ENCODE data around the gene TEAD1.
"Not testable (repeated sequence)": the region's sequence is repeated elsewhere in the genome, so short reads cannot be mapped to it uniquely, and the experiment has no call there.

Gene TEAD1

GRCh38 chr11:12871241-12871640, 197.0 kb downstream of the TEAD1 start:
- FAIRE-seq: no peak
- no peak for DNase-seq (ENCODE audit: insufficient read length, low spot score)
- TF ChIP-seq, protein P1, sequence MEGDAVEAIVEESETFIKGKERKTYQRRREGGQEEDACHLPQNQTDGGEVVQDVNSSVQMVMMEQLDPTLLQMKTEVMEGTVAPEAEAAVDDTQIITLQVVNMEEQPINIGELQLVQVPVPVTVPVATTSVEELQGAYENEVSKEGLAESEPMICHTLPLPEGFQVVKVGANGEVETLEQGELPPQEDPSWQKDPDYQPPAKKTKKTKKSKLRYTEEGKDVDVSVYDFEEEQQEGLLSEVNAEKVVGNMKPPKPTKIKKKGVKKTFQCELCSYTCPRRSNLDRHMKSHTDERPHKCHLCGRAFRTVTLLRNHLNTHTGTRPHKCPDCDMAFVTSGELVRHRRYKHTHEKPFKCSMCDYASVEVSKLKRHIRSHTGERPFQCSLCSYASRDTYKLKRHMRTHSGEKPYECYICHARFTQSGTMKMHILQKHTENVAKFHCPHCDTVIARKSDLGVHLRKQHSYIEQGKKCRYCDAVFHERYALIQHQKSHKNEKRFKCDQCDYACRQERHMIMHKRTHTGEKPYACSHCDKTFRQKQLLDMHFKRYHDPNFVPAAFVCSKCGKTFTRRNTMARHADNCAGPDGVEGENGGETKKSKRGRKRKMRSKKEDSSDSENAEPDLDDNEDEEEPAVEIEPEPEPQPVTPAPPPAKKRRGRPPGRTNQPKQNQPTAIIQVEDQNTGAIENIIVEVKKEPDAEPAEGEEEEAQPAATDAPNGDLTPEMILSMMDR (IDR thresholded peaks at IDR 0.05; ENCODE audit: insufficient read depth, missing control alignments): no peak

GRCh38 chr11:12871788-12872321, 197.6 kb downstream of the TEAD1 start:
- FAIRE-seq (no peak), DNase-seq (ENCODE audit: insufficient read length, low spot score) (no peak)
- TF ChIP-seq, protein P1 (IDR thresholded peaks at IDR 0.05; ENCODE audit: insufficient read depth, missing control alignments): no peak

GRCh38 chr11:12876340-12876739, 202.1 kb downstream of the TEAD1 start:
- no peak for DNase-seq (ENCODE audit: insufficient read length, low spot score)

DNA sequence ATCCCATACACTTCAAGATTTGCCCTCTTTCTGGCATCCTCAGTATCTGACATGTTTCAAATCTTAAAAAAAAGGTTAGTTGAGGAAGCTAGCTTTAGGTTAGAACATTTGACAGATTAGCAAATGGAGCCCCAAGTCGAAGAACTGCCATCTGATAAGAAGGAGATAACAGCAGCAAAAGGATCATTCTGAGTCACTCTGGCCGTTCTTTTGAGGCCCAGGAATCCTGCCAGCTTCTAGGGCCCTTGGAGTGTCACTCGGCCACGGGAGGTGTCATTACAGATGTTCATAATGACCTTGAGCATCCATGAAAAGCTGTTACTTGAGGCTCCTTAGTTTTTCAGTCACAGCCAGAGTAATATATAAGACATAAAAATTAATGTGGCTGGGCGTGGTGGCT, 202.8 kb downstream of the TEAD1 start:
- TF ChIP-seq, protein P1 (IDR thresholded peaks at IDR 0.05; ENCODE audit: insufficient read depth, missing control alignments): no peak
- DNase-seq (ENCODE audit: insufficient read length, low spot score): no peak
- no peak for FAIRE-seq

More at GRCh38 chr11:12876340-12876739, 202.1 kb downstream of the TEAD1 start:
- TF ChIP-seq, protein P1 (IDR thresholded peaks at IDR 0.05; ENCODE audit: insufficient read depth, missing control alignments): no peak
- FAIRE-seq: no peak

GRCh38 chr11:12877508-12877907, 203.3 kb downstream of the TEAD1 start:
- not testable (repeated sequence) for DNase-seq (ENCODE audit: insufficient read length, low spot score); FAIRE-seq

- DNase-seq (ENCODE audit: insufficient read length, low spot score) (no peak), FAIRE-seq (no peak)
- TF ChIP-seq, protein P1 (IDR thresholded peaks at IDR 0.05; ENCODE audit: insufficient read depth, missing control alignments): no peak
These were observed 206.1 kb downstream of the TEAD1 start for GRCh38 chr11:12880327-12880726.

- DNase-seq (ENCODE audit: insufficient read length, low spot score) (no peak), FAIRE-seq (no peak)
- TF ChIP-seq, protein P1 (IDR thresholded peaks at IDR 0.05; ENCODE audit: insufficient read depth, missing control alignments): no peak
These were observed 208.4 kb downstream of the TEAD1 start for GRCh38 chr11:12882670-12883069.
